Stimulated activated naive B cell treated with anti-CD40 and anti-IgM and Interleukin-4, amounts not matched to agents 10 μg/mL and 1 μg/mL and 100 μg/mL, for 72 hours (primary cell): ENCODE results near the gene RBM20.

Experiments
- ATAC-seq, 2 donors: fragments of 150-1000 bp; cut with Tn5 transposase; replicated peaks; 2 replicates each; pipeline ENCODE4 v1.10.0; 2021; ENCODE audit warnings: moderate library complexity in 1 of 2
- DNase-seq: peaks from one replicate; pipeline ENCODE4 v3.0.0; 2021
- H3K27ac Mint-ChIP-seq: one replicate; pipeline ENCODE4 v1.8.0; 2022; ENCODE audit warnings: mild to moderate bottlenecking, mixed read lengths
- H3K27me3 Mint-ChIP-seq, 2 donors: one replicate each; pipeline ENCODE4 v1.8.0; 2022; ENCODE audit warnings: mixed read lengths in 2 of 2
- H3K36me3 Mint-ChIP-seq, 2 donors: one replicate each; pipeline ENCODE4 v1.8.0; 2022; ENCODE audit warnings: mixed read lengths in 2 of 2, mild to moderate bottlenecking in 1 of 2
- H3K4me1 Mint-ChIP-seq, 2 donors: one replicate each; pipeline ENCODE4 v1.8.0; 2022; ENCODE audit warnings: mixed read lengths in 2 of 2, mild to moderate bottlenecking in 1 of 2
- H3K4me3 Mint-ChIP-seq, 2 donors: one replicate each; pipeline ENCODE4 v1.8.0; 2022; ENCODE audit warnings: mild to moderate bottlenecking in 2 of 2, mixed read lengths in 2 of 2, moderate library complexity in 1 of 2
- H3K9me3 Mint-ChIP-seq, 2 donors: one replicate each; pipeline ENCODE4 v1.8.0; 2022; ENCODE audit warnings: mixed read lengths in 2 of 2, mild to moderate bottlenecking in 1 of 2

The RBM20 gene

DNA sequence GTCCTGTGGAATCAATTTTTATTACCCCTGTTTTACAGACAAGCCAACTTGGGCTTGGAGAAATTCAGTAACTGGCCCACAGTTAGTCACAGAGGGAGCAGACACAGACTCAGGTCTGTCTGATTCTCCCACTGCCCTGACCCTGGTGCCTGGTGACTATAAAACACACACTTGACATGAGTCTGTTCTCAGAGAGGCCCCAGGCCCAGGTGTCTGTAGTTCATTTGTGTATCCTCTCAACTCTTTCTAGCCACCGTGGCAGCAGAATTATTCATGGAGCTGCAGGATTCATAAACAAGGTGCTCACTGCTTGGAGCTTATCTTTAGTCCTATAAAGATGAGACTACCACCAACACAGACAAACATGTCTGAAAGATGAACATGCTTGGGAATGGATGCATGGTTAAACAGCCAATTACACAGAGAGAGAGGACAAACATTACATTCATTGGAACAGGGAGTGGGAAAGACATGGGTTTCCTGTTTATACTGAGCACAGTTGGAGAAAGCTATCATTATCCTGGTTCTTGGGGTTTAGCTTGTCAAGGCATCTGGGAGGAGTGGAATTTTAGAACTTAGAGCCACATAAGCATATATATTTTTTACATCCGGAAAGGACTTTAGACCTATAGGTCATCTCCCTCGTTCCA lies 148.5 kb downstream of the RBM20 start:
- Mint-ChIP-seq H3K27ac (no peak overlapping the region), H3K9me3 (no peaks in the 10 kb centered on the region), H3K4me1 (peaks cover 5 to 6% of the 10 kb centered on the region in 2 donors), H3K4me3 (no peak overlapping the region), H3K27me3 (no peaks in the 10 kb centered on the region), H3K36me3 (no peaks in the 10 kb centered on the region)
- ATAC-seq (no peak), DNase-seq (no peak)

DNA sequence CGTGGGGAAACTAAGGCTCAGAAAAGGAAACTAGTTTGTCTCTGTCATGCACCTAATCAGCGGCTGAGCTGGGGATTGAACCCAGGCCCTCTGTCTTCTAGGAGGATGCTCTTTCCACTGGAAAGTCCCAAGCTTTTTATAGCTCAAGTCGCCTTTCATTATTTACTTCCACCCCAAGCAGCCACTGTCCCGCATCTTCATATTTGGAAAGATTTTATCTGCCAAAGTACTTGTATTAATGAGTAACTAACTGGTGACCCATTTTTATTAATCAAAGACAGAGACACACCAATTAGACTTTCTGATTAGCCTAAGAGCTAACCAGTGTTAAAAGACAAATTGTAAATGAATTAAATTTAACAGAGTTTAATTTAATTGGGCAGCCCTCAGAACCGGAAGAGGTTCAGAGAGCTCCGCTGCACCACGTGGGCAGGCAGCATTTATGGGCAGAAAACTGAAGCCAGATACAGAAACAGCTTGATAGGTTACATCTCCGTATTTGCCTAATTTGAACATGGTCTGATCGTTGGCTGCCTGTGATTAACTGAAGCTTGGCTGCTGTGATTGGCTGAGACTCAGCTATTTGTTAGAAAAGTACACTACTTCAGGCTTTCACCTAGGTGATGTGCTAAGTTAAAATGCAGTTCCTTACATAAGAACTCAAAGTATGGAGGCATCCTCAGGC lies 149.1 kb downstream of the RBM20 start:
- H3K27me3 Mint-ChIP-seq, result peaks cover 0 to under 1% of the 10 kb centered on the region in 2 donors
- peak in 1 of 2 donors; percentile 31 for ATAC-seq

DNA sequence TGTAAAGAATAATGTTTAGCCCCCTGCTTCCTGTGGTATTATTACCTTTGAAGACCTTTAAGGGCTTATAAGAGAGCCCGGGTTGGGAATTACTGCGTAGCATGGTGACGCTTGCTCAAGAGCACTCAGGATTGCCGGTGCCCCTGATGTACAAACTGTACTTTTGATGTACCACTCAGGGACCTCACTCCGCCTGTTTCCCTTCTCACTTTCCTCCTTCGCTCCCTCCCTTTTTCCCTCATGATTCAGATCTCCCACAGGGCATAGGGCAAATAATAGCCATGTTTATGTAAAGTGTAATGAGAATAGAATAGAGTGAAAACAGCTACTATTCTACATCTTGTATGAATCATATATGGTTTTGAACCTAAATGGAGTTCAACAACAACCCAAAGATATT lies 149.8 kb downstream of the RBM20 start:
- no peak overlapping the region for H3K4me3 Mint-ChIP-seq
- ATAC-seq (no peak), DNase-seq (no peak)
- H3K27me3 Mint-ChIP-seq, result peaks cover 0 to 5% of the 10 kb centered on the region in 2 donors
- no peaks in the 10 kb centered on the region for H3K36me3 Mint-ChIP-seq
- no peak overlapping the region for H3K27ac Mint-ChIP-seq
- H3K9me3 Mint-ChIP-seq, result no peaks in the 10 kb centered on the region
- peaks cover 9 to 10% of the 10 kb centered on the region in 2 donors for H3K4me1 Mint-ChIP-seq

More for the DNA sequence above, 149.1 kb downstream of the RBM20 start:
- Mint-ChIP-seq H3K27ac (no peak overlapping the region), H3K9me3 (no peaks in the 10 kb centered on the region), H3K4me3 (no peak overlapping the region), H3K4me1 (peaks cover 6 to 9% of the 10 kb centered on the region in 2 donors), H3K36me3 (no peaks in the 10 kb centered on the region)
- no peak for DNase-seq

GRCh38 chr10:110794808-110795207 lies 150.7 kb downstream of the RBM20 start:
- Mint-ChIP-seq H3K36me3 (no peaks in the 10 kb centered on the region), H3K27ac (no peak overlapping the region), H3K9me3 (no peaks in the 10 kb centered on the region), H3K4me1 (peaks cover 9 to 10% of the 10 kb centered on the region in 2 donors), H3K4me3 (no peak overlapping the region), H3K27me3 (peaks cover 0 to 5% of the 10 kb centered on the region in 2 donors)
- ATAC-seq (no peak), DNase-seq (no peak)

GRCh38 chr10:110797416-110797815 lies 153.3 kb downstream of the RBM20 start:
- Mint-ChIP-seq H3K36me3 (no peaks in the 10 kb centered on the region), H3K9me3 (no peaks in the 10 kb centered on the region), H3K27ac (no peak overlapping the region), H3K4me3 (no peak overlapping the region), H3K4me1 (peaks cover 14 to 15% of the 10 kb centered on the region in 2 donors), H3K27me3 (peaks cover 0 to 9% of the 10 kb centered on the region in 2 donors)
- ATAC-seq (peak; percentile 83), DNase-seq (peak; percentile 17)

GRCh38 chr10:110798340-110798739 lies 154.2 kb downstream of the RBM20 start:
- ATAC-seq, result no peak
- Mint-ChIP-seq H3K27me3 (peaks cover 0 to 9% of the 10 kb centered on the region in 2 donors), H3K4me3 (no peak overlapping the region), H3K4me1 (peaks cover 14 to 19% of the 10 kb centered on the region in 2 donors), H3K9me3 (no peaks in the 10 kb centered on the region), H3K27ac (no peak overlapping the region), H3K36me3 (no peaks in the 10 kb centered on the region)
- DNase-seq, result no peak

DNA sequence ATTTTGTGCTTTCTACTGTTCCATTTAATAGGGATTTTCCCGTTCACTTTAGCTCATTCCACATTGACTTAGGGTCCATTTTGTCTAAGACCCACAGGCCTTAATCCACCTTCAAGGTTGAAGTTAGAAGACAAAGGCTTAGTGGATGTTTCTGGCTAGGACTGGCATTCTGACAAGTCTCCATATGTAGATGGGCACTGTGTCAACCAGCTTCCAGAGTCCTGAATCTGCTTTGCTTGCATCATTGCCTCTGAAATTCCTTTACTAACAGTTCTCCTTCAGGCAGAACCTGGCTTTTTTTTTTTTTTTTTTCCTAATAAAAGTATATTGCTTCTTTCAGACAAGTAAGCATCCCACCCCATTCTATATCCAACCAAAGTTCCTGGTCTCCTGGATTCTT lies 158.0 kb downstream of the RBM20 start:
- Mint-ChIP-seq H3K9me3 (no peaks in the 10 kb centered on the region), H3K27me3 (peaks cover 0 to 9% of the 10 kb centered on the region in 2 donors), H3K4me3 (no peak overlapping the region), H3K4me1 (peaks cover 26 to 27% of the 10 kb centered on the region in 2 donors), H3K27ac (no peak overlapping the region), H3K36me3 (no peaks in the 10 kb centered on the region)
- ATAC-seq (no peak), DNase-seq (no peak)

DNA sequence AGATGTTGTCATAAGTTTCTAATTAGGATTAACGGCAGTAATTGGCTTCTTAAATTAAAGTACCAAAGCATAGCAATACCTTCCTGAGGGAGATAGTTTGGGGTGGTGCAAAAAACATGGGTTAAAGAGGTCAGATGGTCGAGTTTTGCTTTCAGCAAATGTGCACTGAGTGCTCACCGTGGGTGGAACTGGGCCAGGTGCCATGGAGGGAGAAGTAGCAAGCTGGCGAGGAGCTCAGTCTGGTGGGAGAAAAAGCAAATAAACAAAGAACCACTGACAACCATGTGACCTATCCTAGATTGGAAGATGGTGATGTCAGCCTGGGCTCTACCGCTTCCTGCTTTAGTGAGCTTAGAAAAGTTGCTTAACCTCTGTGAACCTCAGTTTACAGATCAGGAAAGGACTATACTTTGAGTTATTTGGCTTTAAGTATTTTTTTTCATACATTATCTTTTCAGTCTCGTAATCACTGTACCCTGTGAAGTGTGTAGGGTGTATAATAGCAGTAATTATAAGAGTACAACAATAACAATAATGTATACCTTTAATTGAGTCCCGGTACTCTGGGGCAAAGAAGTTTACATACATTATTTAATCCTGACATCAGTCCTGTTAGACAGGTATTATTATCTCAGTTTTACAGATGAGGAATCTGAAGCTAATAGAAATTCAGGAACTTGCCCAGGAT lies 158.6 kb downstream of the RBM20 start:
- Mint-ChIP-seq H3K4me3 (no peak overlapping the region), H3K4me1 (peaks cover 22 to 26% of the 10 kb centered on the region in 2 donors), H3K27ac (no peak overlapping the region), H3K36me3 (no peaks in the 10 kb centered on the region), H3K9me3 (no peaks in the 10 kb centered on the region), H3K27me3 (peaks cover 0 to 9% of the 10 kb centered on the region in 2 donors)
- peak; percentile 9 for DNase-seq
- ATAC-seq, result peak; percentile 64 to 66

DNA sequence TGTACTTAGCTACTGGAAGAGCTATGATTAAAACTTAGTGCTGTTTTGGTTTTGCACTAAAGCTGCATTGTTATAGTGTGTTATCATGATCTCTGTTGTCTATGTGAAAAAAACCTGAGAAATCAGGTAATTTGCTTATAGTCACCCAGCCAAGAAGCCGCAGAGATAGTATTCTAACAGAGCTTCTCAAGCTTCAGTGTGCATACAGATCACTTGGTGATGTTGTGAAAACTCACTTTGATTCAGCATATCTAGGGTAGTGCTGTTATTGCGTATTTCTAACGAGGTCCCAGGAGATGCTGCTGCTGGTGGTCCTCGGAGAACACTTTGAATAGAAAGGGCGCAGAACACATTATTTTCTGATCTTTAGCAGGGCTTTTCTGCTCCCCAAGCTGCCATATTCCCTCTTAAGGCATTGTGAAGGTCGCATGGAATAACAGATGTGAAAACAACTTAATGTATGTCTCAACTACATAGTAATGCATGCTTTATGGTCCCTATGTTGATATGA lies 159.2 kb downstream of the RBM20 start:
- peak; percentile 38 to 54 for ATAC-seq
- H3K9me3 Mint-ChIP-seq, result no peaks in the 10 kb centered on the region
- no peak for DNase-seq
- H3K4me3 Mint-ChIP-seq, result no peak overlapping the region
- H3K36me3 Mint-ChIP-seq, result no peaks in the 10 kb centered on the region
- no peak overlapping the region for H3K27ac Mint-ChIP-seq
- peaks cover 0 to 9% of the 10 kb centered on the region in 2 donors for H3K27me3 Mint-ChIP-seq
- H3K4me1 Mint-ChIP-seq, result peaks cover 25 to 26% of the 10 kb centered on the region in 2 donors

DNA sequence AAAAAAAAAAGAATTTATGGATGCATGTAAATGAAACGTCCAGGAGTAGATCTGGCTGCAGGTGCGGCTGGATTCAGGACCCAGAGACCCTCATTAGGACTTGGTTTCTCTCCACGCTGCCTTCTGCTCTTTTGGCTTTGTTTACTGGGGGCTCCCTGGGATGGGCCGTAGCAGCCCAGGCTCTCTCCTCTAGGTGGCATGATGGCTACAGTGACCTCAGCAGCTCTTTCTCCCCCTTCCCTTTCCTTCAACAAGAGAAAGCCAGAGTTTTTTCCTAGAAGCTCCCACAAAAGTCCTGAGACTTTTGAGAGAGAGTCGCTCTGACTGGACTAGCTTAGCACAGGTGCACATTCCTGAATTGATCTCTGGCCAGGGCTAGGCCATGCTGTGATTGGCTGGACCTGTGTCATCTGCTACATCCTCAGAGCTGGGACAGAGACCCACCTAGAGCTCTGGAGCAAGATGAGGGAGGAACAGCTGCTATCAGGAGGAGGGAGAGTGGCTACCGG lies 159.7 kb downstream of the RBM20 start:
- Mint-ChIP-seq H3K9me3 (no peaks in the 10 kb centered on the region), H3K36me3 (no peaks in the 10 kb centered on the region), H3K4me3 (peak overlapping the region; percentile 26 to 54), H3K27me3 (peaks cover 0 to 4% of the 10 kb centered on the region in 2 donors), H3K4me1 (peaks cover 22 to 26% of the 10 kb centered on the region in 2 donors), H3K27ac (peak overlapping the region; percentile 7)
- DNase-seq, result no peak
- ATAC-seq, result peak; percentile 80 to 84

- no peaks in the 10 kb centered on the region for H3K36me3 Mint-ChIP-seq
- peak overlapping the region; percentile 32 for H3K27ac Mint-ChIP-seq
- no peak overlapping the region for H3K4me3 Mint-ChIP-seq
- H3K27me3 Mint-ChIP-seq, result peaks cover 0 to 4% of the 10 kb centered on the region in 2 donors
- no peaks in the 10 kb centered on the region for H3K9me3 Mint-ChIP-seq
- ATAC-seq, result no peak
- peaks cover 22 to 26% of the 10 kb centered on the region in 2 donors for H3K4me1 Mint-ChIP-seq
- no peak for DNase-seq
These were observed 160.2 kb downstream of the RBM20 start for GRCh38 chr10:110804376-110804775.

- DNase-seq (no peak), ATAC-seq (no peak)
- H3K4me3 Mint-ChIP-seq, result no peak overlapping the region
- H3K4me1 Mint-ChIP-seq, result peaks cover 24 to 30% of the 10 kb centered on the region in 2 donors
- no peaks in the 10 kb centered on the region for H3K9me3 Mint-ChIP-seq
- H3K27ac Mint-ChIP-seq, result no peak overlapping the region
- peaks cover 0 to 4% of the 10 kb centered on the region in 2 donors for H3K27me3 Mint-ChIP-seq
- H3K36me3 Mint-ChIP-seq, result no peaks in the 10 kb centered on the region
These were observed 161.2 kb downstream of the RBM20 start for GRCh38 chr10:110805292-110805691.

GRCh38 chr10:110806335-110806734 lies 162.2 kb downstream of the RBM20 start:
- Mint-ChIP-seq H3K27me3 (peaks cover 0 to 4% of the 10 kb centered on the region in 2 donors), H3K4me1 (peaks cover 24 to 30% of the 10 kb centered on the region in 2 donors), H3K9me3 (no peaks in the 10 kb centered on the region), H3K4me3 (no peak overlapping the region), H3K27ac (no peak overlapping the region), H3K36me3 (no peaks in the 10 kb centered on the region)
- no peak for DNase-seq
- no peak for ATAC-seq

- Mint-ChIP-seq H3K36me3 (no peaks in the 10 kb centered on the region), H3K4me1 (peaks cover 17 to 20% of the 10 kb centered on the region in 2 donors), H3K4me3 (no peak overlapping the region), H3K9me3 (no peaks in the 10 kb centered on the region), H3K27ac (no peak overlapping the region), H3K27me3 (no peaks in the 10 kb centered on the region)
- DNase-seq (no peak), ATAC-seq (no peak)
These were observed 164.0 kb downstream of the RBM20 start for GRCh38 chr10:110808123-110808522.
